ENCODE results near the gene DYSF.

DYSF gene

DNA sequence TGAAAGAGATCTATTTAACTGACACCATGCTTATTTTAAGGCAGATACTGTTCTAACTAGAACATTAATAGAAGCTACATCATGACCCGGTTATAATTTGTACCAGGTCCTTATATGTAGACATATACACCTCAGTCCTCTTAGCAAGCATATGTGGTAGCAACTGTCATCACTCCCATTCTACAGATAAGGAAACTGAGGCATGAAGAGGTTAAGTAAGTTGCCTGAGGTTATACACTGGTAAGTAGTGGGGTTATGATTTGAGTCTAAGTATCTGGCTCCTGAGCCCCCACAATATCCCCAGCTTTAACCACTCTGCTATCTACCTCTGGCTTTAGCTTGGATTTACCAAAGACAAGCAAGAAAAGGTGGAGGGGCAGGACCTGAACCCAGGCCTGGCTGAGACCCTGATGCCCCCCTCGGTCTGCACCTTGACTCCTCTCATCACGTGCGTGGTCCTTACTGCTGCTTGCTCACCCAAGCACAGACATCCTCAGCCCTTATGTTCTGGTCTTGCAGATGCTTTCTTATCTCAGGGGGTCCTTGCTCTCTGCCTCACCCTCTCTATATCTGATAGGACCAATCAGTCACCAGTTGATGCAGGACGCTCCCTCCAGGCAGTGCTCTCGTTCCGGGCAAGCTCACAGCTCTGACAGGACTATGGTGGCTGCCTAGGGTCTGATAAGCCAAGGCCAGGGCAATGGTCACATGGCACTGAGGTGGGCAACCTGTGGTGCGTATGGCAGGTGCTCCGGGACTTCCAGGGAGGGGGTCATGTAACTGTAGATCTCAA lies 4.0 kb downstream of the DYSF start:
- no peak for DNase-seq

DNA sequence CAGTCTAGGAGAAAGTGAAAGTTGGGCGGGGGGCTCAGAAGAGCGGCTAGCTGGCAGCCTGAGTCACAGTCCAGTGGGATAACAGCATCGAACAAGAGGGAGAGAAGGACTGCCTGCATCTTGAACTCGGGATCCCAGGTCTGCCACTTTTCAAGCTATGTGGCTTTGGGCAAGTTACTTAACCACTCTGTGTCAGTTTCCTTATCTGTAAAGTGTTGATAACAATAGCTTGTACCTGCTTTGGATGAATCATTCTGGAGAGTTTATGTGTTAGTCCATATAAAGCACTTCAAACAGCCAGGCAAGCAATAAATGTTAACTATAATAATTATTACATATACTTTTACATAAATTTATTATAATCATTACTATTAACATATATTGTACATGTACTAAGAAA lies 4.6 kb downstream of the DYSF start:
- DNase-seq = no peak

DNA sequence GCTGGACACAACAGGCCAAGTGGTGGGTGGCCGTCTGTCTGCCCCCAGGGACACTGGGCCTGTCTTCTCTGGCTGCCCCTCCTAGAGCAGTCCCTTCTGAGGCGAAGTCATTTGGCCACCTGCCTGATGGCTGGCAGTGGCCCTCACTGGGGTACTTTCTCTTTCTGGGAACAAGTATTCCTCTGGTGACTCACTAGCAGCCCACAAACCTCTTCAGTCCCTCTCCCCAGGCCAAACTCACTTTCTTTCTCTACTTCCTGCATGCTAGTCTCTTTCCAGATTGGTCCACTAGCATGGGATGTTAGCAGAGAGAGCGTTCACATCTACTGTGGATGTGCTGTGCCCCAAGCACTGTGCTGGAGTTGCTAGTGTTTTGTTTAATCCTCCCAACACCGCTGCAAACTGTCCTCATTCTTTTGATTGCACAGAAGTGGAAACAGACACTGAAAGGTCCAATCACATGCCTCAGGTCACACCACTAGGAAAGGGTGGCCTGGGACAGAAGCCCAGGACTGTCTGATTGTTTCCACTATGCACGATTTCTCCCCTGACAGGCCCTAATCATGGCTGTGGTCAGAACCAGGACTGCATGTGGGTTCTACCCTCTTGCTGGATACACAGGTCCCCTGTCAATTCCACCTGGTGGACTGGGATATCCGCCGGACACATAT lies 5.2 kb downstream of the DYSF start:
- no peak for DNase-seq

DNA sequence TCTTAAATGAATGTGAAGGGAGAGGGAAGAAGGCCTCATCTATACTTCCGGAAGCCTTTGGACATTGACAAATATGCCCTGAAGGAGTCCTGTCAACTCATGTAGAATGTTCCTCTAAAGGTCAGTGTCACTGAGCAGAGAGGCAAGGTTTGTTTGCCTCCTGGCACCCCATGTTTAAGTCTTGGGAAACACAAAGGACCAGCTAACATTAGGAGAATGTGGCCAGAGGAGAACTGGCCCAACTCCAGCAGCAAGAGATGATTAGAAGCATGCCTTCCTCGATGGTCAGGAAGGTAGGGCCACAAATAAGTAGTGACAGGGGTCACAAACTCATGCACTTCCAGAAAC lies 5.7 kb downstream of the DYSF start:
- DNase-seq = no peak

DNA sequence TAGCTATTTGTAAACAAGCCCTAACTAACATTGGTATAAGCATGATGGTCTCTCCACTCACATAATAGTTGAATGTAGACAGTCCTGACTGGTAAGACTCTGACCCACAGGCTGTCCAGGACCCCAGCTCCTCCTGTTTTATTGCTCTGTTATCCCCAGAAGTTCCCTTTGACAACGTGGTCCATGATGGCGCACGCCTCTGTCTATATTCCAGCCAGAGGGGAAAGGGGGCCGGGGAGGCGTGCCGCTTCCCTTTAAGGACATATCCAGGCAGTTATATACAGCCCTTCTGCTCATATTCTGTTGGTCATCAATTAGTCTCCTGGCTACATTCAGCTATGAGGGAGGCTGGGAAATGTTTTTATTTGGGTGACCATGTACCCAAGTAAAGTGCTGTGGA lies 6.7 kb downstream of the DYSF start:
- no peak for DNase-seq

DNA sequence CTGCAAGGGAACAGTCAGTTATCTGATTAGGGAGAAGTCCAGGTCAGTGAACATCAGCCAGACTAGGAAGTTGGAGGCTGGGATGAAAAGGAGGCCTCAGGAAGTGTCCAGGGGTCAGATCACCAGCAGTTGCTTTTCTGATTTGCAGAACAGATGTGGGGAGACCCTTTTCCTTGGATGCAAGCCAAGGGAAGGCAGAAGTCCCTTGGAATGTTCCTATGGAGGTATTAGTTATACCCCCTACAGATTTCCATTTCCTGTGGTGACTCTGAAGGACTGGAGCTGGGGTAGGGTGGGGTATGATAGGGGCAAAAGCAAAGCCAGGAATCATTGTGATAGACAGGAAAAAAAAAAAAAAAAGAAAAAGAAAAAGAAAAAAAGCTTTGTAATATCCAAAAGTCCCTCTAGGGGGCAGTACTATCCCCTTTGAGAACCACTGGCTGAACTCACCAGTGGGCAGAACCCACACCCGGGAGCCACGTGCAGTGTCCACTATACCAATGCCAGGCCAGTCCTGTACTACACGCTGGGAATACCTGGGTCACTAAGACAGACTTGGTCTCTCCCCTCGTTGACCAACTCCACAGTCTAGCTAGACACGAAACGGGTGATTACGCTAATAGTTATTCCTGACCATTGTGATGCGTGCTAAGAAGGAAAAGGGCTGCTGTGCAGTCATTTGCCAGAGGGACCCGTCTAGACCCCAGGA lies 7.4 kb downstream of the DYSF start:
- DNase-seq = no peak

DNA sequence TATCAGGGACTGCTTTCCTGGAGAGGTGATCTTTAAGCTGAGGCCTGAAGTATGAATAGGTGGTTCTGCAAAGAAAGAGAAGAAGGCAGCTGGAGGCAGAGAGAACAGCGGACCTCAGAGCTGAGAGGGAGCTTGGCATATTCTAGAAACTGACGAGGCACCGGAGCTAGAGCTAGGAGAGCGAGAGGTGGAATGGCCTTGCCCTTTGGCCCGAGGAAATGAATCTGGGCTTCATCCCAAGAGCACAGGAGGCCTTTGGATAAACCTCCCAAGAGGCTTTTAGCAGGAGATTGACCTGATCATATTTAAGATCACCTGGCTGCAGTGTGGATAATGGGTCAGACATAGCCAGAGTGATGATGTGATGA lies 7.9 kb downstream of the DYSF start:
- DNase-seq = no peak

DNA sequence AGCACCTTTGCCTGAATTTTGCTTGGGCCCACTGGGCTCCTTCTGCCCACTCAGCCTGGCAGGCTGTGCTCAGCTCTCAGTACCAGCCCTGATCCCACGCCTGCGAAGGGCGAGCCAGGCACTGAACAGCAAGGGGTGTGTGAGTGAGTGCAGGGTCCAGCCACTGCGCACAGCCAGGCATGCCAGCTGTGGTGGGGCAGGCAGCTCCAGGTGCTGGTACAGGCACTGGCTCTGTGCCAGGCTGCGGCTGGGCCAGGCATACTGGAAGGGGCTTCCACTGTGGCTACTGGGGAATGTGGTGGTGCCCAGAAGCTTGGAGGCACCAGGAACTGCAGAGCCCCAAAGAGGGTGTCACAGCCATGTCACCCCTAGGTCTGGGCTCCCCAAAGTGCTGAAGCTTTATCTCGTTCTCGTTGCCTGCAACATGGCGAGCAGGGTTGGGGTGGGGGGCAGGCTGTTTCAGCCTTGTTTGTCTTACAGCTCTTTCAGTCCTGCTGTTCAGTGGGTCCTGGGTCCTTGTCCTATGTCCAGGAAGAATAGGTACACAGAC lies 8.8 kb downstream of the DYSF start:
- no peak for DNase-seq

DNA sequence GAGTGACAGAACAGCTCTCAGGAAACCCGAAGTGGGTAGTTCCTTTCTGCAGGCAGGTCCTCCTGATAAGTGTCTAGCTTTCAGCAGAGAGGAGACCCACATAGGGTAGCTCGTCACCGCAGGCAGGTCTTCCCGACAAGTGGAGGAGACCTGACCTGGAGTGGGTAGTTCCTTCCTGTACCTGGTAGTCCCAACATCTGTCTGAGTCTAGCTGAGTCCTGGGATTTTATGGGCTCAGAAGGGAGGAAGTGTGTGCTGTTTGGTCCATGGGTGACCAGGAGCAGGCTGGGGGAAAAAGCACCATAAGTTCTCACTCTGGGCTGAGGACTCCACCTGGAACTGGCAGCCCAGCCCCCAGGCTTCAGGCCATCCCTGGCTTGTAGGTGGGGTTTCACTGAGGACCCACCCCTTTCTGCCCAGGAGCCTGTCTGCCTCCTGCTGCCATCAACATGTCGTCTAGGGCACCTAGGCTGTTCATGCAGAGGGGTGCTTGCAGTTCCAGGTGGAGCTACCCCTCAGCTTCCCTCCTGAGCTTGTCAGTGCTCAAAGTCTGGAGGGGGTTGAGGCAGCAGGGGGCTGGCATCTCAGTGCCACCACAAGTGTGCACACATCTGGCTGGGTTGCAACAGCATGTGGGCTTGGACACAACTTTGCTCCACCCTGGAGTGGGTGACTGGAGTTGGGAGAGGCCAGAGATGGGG lies 9.4 kb downstream of the DYSF start:
- no peak for DNase-seq

DNA sequence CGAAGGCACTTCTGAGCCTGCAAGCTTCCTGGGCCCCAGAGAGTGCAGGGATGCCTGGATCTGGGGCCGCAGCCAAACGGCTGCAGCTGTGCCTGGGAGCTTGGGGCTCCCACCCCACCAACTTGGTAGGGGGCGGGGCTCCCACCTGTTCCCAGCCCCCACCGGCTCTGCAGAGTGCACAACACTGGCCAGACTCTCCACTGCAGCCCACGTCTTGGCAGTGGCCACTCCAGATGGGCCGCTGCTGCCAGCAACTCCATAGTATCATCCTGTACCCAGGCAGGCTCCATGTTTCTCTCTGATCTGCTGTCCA lies 9.9 kb downstream of the DYSF start:
- DNase-seq = no peak

DNA sequence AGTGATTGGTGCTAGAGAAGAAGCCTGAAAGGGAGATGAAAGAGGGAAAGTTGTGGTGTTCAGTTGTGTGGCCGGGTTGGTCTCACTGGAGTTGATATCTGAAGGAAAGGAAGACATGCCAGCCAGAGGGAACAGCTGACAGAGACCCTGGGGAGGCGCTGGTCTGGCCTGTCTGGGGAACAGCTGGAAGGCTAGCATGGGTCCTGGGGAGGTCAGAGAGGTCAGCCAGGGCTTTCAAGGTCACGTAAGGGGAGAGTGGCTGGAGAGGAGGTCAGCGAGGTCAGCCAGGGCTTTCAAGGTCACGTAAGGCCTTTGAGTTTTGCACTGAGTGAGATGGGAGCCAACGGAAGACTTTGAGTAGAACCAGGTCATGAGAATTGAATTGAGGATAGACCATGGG lies 11.0 kb downstream of the DYSF start:
- DNase-seq = no peak

DNA sequence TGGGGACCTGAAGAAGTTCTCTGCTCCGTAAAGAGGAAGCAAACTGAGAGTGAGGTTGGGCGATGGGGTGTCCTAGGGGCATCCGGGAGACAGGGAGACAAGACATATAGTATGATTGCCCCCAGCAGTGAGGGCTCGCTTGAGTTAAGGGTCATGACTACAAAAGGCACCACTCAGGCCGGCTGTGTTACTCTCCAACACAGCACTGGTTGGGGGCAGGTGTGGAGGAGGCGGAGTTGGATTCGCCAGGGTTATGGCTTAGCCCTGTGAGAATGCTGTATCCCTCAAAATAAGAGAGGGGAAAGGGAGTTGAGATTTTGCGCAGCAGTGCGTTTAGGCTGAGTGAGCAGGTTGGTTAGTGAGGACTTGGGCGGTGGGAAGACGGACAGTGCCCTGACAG lies 12.0 kb downstream of the DYSF start:
- DNase-seq = no peak

DNA sequence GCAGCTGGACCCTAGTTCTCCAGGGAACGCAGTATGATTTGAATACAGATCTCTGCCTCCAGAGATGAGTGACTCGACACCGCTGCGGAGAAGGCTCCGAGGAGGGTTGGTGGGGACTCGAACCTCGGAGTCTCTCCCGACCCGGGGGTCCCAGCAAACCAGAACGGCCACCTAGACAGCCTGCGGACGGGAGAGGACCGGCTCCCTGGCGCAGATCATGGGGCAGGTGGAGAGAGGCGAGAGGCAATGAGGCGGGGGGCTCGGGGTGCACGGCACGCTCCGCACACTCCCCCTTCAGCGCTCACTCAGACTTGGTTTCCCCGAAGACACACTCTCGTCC lies 12.6 kb downstream of the DYSF start:
- DNase-seq = no peak

DNA sequence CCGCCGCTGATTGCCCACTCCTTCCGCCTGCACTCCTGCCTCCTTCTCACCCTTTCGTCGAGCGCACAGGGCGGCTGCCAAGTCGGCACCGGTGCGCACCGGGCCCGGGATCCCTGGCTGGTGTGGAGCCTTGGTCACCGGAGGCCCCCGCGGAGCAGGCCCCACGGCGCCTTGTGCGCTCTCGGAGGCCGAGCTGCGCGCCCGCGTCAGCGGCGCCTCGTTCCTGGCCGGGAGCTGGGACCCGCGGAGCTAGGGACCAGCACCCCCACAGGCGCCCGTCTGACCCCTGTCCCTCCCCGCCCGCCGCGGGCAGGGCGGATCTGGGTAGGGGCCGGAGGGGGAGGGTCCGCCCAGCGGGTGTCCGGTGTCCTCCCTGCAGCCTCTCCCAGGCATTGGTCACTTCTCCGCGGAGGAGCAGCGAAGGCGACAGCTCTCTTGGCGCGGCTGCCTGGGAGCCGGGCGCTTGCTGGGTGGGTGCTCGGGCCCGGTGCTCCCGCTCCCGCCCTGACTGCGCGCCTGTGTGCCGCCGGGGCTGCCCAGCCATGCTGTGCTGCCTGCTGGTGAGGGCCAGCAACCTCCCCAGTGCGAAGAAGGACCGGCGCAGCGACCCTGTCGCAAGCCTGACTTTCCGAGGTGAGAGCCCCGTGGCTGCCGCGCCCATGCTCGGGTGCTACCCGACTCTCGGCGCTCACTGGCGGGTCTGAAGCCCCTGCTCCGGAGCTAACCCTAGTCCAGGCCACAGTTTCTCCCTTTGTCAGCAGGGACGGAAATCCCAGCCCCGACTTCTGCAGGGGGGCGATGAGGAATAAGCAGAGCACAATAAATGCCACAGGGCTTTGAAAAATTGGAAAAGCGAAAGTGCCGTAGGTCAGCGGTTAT lies 13.2 kb downstream of the DYSF start:
- no peak for DNase-seq

DNA sequence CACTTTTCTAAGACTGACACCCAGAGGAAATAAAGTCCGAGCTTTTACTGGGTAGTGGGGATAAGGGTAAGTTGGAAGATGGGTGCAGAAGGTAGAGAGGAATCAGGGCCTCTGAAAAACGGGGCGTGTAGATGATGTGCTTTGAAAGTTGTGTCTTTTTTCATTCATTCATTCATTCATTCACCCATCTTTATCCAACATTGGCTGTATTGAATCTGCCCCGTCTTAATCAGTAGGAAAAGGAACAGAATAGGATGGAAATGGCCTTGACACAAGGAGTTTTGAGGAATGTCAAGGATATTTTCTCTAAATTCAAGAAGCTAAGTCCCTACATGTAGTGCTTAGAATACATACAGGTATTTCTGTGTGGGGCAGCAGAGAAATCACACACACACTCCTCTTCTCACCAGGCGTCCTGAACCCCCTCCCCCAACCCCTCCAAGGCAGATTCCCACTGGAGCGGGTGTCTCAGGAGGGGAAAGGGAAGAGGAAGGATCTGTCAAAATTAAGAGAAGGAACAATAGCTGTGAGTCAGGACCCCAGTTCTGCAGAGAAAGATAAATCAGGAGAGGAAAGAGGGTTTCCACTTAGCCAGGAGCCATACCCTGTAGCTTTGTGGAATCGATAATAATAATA lies 13.9 kb downstream of the DYSF start:
- no peak for DNase-seq

DNA sequence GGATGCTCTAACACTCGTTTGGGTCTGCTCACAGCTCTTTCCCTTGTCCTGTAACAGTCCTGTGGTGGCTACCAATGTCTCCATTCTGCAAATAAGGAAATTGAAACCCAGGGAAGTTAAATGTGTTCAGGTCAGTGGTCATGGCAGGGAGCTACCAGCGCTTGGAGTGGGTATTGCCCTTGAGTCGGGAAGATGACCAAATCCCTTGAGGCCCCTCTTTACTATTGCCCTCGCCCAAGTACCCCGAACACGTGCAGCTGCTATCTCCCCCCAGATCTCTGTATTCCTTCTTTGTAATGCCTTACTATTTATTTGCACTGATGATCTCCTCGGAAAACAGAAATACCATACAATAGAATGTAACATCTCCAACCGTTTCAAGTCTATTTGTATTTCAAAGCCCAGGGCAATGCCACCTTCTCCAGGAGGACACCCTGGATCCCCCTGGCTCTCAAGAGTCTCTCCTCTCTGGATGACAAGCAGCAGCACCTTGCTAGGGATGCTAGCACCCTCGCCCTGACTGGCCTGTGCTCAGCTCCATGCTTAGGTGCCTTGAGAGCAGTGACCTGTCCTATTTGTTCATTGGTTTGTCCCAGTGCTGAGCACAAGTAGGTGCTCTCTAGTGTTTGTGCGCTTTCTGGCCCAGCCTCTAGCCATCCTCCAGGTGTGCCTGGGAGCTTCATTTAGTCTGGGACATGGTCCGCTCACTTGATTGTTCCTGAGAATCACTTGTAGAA lies 15.1 kb downstream of the DYSF start:
- no peak for DNase-seq

DNA sequence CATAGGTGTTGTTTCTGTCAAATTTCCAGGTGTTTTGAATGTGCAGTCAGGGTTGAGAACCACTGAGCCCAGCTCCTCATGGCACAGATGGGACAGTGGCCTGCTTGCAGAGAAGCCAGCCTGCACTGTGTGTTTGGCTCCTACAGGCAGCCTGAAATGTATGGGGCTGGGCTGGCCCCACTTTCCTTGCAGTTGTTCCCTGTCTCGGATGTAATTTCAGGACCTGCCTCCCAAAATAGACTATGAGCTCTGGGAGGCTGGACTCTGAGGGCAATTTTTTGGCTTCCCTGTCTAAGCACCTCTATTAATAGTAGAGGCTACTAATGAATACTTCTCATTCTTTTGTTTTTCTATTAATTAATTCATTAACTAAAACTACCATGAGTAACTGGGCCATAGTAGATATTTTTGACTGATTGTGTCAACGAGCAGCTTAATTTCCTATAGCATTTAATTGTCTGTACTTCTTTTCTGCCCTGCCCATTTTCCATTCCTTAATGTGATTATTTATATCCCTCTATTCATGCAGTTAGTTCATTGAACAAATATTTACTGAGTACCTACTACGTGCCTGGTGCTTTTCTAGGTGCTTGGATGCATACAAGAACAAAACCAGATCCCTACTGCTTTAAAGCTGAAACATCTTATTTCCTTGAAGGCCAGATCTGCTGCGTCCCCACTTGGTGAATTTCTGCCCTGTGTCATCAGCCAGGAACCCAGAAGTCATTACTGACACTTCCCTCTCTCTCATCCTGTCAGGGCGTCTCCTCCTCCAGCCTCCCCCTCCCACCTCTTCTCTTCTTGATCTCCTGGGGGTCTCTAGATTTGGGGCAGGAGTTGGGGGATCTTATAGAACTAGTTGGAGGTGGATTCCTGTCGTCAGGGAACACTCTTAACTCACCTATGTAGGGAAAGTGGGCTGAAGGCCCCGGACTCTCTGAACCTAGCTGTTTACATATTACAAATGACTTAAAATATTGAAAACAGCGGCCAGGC lies 16.3 kb downstream of the DYSF start:
- DNase-seq = no peak

DNA sequence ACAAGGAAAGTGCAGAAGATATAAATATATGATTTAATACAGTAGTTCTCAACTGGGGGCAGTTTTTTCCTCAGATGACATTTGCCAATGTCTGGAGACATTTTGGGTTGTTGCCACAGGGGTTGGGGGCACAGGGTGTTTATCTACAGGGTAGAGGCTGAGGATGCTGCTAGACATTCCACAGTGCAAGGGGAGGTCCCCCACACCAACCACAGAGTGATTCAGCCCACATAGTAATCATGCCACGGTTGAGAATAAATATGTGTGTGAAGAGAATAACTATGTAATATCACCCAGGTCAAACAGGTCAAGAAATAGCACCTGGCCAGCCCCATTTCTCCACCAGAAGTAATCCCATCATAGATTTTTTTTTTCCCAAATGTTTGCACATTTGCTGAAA lies 17.9 kb downstream of the DYSF start:
- DNase-seq = no peak

DNA sequence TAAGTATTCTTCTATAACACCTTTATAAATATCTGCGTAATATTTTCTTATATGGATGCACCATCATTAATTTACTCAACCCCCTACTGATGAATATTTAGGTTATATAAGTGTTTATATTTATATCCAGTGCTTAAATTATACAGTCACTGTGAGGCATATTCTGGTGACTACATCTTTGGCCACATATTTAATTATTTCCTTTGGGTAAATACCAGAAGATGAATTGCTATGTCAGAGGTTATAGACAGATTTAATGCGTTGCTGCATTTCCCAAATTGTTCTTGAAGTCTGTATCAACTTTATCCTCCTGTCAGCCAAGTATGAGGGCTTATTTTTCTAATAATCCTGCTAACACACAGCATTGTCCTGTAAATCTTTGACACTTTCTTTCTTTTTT lies 18.7 kb downstream of the DYSF start:
- DNase-seq = no peak

DNA sequence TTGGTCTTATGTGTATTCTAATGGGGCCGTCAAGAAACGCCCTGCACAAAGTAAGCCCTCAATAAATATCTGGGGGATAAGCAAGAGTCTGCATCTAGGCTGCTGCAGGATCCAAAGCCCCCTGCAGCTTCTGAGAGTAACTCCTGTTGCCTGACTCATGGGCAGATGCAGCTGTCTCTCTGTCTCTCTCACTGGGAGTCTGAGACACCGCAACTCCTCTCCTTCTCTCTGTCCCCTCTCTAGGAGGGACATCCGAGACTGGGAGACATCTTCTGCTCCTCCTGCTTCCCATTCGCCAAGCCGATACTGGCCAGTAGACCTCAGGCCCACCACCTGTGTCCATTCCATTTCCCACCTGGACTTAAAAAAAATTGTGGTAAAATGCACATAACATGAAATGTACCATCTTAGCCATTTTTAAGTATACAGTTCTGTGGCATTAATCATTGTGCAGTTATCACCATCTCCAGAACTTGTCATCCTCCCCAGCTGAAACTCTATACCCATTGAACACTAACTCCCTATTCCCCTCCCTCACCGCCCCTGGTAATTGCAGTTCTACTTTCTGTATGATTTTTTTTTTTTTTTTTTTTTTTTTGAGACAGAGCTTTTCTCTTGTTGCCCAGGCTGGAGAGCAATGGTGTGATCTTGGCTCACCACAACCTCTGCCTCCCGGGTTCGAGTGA lies 20.1 kb downstream of the DYSF start:
- no peak for DNase-seq

Measured in stimulated activated naive CD4-positive, alpha-beta T cell (primary cell).